RKO (cell line): Measurements from ENCODE around the gene SNTG2.
"Not testable (repeated sequence)": the region's sequence is repeated elsewhere in the genome, so short reads cannot be mapped to it uniquely, and the experiment has no call there.

Source experiments
- DNase-seq: peaks from one replicate; pipeline ENCODE4 v3.0.0-alpha.2; 2016; ENCODE audit warnings: low spot score

The SNTG2 gene

DNA sequence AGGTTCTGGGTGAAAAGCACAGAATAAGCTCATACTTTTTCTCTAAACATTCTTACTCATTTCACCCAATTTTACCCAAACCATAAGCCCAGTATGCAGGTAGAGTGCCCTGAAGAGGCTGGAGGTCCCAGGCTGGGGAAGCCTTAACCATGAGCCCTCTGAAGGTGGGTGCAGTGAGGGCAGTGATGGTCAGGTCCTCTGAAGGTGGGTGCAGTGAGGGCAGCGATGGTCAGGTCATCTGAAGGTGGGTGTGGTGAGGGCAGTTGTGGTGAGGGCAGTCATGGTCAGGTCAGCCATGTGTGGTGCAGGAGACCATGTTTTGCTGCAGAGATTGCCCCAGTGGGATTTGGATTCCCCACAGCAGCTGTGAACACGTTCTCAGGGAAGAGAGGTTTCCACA, 148.8 kb downstream of the SNTG2 start:
- DNase-seq = no peak

GRCh38 chr2:1101011-1101782, 150.5 kb downstream of the SNTG2 start:
- DNase-seq = no peak

DNA sequence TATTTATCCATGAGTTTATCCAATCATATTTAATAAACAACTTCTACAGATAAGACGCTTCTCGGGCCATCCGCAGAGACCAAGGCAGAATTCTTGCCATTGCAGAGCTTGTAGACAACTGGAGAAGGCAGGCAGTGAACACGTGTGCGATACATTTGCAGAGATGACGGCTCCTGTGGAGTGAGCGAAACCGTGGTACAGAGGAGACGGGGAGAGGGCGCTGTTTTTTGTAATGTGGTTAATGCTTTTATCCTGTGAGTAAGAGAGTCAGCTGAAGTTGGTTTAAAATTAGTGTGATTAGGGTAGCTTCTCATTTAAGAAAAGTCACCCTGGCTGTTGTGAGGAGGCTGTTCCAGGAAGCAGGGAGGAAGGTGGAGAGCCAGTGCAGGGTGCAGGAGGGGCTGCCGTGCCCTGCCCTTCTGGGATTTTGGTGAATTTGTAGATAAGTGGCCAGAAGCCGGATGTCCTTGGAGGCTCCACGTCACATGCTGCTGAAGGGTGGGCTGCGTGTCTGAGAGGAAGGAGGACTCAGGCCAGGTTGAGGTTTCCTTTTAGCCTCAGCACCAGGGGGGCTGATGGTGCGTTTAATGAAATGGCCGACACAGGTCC, 151.4 kb downstream of the SNTG2 start:
- no peak for DNase-seq

DNA sequence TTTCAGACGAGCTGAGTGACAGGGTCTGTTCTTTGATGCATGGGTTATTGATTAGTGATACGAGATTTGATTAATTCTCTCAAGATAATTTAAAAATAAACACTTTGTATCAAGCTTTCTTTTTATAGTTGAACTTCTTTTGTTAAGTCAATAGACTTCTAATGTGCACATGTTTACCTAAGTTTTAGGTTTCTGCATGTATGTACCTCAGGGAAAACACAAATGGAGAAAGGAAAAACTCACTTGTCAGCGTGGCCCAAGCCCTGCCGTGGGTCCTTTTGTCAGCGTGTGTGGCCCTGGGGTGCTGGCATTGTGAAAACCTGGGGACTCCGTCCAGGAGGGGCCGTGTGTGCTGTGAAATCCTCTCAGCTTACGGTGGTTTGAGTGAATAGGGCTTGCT, 153.7 kb downstream of the SNTG2 start:
- DNase-seq = no peak

DNA sequence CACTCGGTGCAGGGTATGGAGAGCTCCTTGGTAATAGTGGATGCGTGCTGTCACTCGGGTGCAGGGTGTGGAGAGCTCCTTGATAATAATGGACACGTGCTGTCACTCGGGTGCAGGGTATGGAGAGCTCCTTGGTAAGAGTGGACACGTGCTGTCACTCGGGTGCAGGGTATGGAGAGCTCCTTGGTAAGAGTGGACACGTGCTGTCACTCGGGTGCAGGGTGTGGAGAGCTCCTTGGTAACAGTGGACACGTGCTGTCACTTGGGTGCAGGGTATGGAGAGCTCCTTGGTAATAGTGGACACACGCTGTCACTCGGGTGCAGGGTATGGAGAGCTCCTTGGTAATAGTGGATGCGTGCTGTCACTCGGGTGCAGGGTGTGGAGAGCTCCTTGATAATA, 155.7 kb downstream of the SNTG2 start:
- DNase-seq = not testable (repeated sequence)

GRCh38 chr2:1115843-1116539, 165.3 kb downstream of the SNTG2 start:
- no peak for DNase-seq

- no peak for DNase-seq
These were observed 166.9 kb downstream of the SNTG2 start for GRCh38 chr2:1117569-1117968.

- DNase-seq = no peak
These were observed 174.6 kb downstream of the SNTG2 start for GRCh38 chr2:1125217-1125616.

- DNase-seq = no peak
These were observed 175.2 kb downstream of the SNTG2 start for GRCh38 chr2:1125633-1126370.

DNA sequence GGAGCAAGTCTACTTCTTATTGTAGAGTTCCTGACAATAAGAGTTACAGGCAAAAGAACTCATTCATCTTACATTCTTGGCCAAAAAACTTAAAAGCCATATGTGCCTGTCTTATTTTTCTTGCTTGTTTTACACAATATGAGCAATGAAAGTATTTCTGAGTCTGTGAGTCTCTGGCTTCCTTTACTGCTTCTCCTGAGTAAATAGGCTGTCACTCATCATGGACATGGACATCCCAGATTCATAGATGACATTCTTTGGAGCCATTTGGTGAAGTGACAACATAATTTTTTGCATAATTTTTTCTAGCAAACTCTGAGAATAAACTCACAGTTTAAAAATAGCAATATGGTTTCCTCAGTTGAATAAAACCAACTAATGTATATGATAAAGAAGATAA, 179.3 kb downstream of the SNTG2 start:
- no peak for DNase-seq

- DNase-seq = no peak
These were observed 180.3 kb downstream of the SNTG2 start for GRCh38 chr2:1130922-1131321.

- no peak for DNase-seq
These were observed 181.8 kb downstream of the SNTG2 start for GRCh38 chr2:1132328-1132969.

- DNase-seq = not testable (repeated sequence)
These were observed 183.2 kb downstream of the SNTG2 start for GRCh38 chr2:1133896-1134295.

- no peak for DNase-seq
These were observed 184.0 kb downstream of the SNTG2 start for GRCh38 chr2:1134629-1135028.

GRCh38 chr2:1136067-1136466, 185.4 kb downstream of the SNTG2 start:
- no peak for DNase-seq

DNA sequence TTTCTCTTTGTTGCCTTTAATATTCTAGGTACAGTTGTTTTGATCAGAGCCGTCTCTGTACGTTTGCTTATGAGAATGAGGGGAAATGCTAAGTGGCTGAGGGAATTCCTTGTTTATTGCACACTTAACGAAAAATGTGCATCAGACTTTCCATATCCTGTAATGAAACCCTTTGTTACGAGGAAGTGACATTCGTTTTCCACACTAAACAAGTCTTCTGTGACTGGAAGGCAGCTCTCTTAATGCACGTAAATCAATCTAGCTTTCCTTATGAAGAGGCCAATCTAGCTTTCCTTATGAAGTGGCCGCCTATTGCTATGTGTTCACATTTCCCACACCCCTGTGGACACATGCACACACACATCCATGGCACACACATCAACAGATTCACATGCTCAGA, 186.2 kb downstream of the SNTG2 start:
- DNase-seq = no peak

- no peak for DNase-seq
These were observed 186.6 kb downstream of the SNTG2 start for GRCh38 chr2:1137264-1137663.

- DNase-seq = no peak
These were observed 187.3 kb downstream of the SNTG2 start for GRCh38 chr2:1137913-1138391.

GRCh38 chr2:1140389-1141003, 189.8 kb downstream of the SNTG2 start:
- DNase-seq = no peak

DNA sequence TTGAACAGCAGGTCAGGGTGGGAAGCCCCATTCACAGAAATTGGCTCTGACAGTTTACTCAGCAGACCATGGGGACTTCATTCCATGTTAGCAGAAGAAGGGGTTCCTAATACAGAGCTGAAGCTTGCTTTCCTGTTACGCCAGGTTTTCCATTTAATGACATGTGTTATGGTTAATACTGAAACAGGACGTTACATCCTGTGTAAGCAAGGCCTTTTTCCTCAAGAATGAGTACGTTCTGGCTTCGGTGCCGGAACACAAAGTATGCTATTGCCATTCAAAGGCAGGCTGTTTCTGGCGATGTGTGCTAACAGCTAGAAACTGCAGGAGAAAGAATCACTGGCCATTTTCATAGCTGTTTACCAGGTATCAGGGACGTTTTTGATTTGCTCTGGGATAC, 190.4 kb downstream of the SNTG2 start:
- no peak for DNase-seq

- DNase-seq = no peak
These were observed 192.5 kb downstream of the SNTG2 start for GRCh38 chr2:1143129-1143528.
